ENCODE results near the gene APOA5. TPM values are rescaled to one million over a fixed set of nuclear protein-coding genes. Genes with fewer than 3 reads are reported as not detected.

The APOA5 gene
- total and polyA plus RNA-seq, 2 of the 13 experiments (the other 11 are each of a cell fraction or from before 2014, with no cell fraction given), result 44.0 to 49.1 TPM

DNA sequence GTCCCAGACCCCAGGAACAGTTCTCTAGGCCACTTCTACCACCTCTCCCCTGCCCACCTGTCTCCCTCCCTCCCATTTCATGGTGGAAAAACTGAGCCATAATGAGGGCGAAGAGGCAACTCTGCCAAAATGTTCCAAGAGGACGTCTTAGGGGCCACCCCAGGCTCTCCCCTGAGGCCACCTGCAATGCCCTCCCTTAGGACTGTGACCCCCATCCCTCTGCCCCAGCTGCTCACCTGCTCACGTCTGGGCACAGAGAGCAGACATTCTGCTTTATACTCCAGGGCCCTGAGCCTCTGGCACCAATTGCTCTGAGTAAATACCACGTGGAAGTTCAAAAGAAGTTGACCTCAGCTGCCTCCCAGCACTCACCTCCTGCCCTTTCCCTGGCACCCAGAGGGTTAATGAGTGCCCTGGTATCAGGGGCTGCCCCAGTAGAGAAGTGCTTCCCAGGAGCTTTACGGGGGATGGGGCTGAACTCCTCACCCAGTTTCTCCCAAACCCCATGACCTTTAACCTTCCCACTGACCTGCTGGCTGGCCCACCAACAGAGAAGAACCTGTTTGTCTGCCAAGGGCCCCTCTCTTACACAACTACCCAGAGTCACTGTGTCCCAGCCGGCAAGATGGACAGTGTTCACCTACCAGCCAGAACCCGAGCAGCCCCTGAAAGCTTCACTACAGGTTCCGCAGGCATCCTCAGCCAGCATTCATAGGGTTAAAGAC is 627 bp upstream of the APOA5 start (continued):
- TF ChIP-seq XRCC5 (optimal IDR thresholded peaks at IDR 0.05; ENCODE audit: low read length) (peak; percentile 65), TAF15 (IDR thresholded peaks at IDR 0.05; ENCODE audit: low read depth, low read length, poor library complexity, severe bottlenecking) (no peak), ZKSCAN1 (IDR thresholded peaks at IDR 0.05; ENCODE audit: low read length) (no peak), POLR2AphosphoS5 (IDR thresholded peaks at IDR 0.05; ENCODE audit: low read depth, low read length) (peak; percentile 83), SIX4 (CRISPR knock-in tag; IDR thresholded peaks at IDR 0.05) (no peak), RBM39 (IDR thresholded peaks at IDR 0.05; ENCODE audit: low read depth, low read length, poor library complexity, severe bottlenecking) (no peak), ZNF720 (CRISPR knock-in tag; IDR thresholded peaks at IDR 0.05) (no peak), ZNF460 (CRISPR knock-in tag; IDR thresholded peaks at IDR 0.05; ENCODE audit: borderline replicate concordance) (no peak), HOXA5 (CRISPR knock-in tag; IDR thresholded peaks at IDR 0.05) (peak; percentile 30; the same call in 1 of the 2 replicates), HDAC1 (CRISPR knock-in tag; IDR thresholded peaks at IDR 0.05) (peak; percentile 55; the same call in 1 of the 2 replicates), ZNF329 (CRISPR knock-in tag; IDR thresholded peaks at IDR 0.05; ENCODE audit: low read depth) (no peak), HMG20A (CRISPR knock-in tag; IDR thresholded peaks at IDR 0.05; ENCODE audit: borderline replicate concordance) (0 out of 2 replicates have a peak, but pooled peaks have one; percentile 44), ZFP36L1 (CRISPR knock-in tag; IDR thresholded peaks at IDR 0.05) (0 out of 2 replicates have a peak, but pooled peaks have one; percentile 19), CSRNP1 (CRISPR knock-in tag; IDR thresholded peaks at IDR 0.05) (peak; percentile 47; the same call in 1 of the 2 replicates), ZNF382 (CRISPR knock-in tag; IDR thresholded peaks at IDR 0.05; ENCODE audit: borderline replicate concordance) (no peak), CERS6 (CRISPR knock-in tag; IDR thresholded peaks at IDR 0.05) (no peak), ZBTB3 (CRISPR knock-in tag; IDR thresholded peaks at IDR 0.05; ENCODE audit: borderline replicate concordance, low read depth) (no peak), CENPT (CRISPR knock-in tag; IDR thresholded peaks at IDR 0.05; ENCODE audit: low read depth) (no peak), GPBP1L1 (CRISPR knock-in tag; IDR thresholded peaks at IDR 0.05) (no peak), RAD51 (IDR thresholded peaks at IDR 0.05; ENCODE audit: borderline replicate concordance) (no peak), ZFX (CRISPR knock-in tag; IDR thresholded peaks at IDR 0.05; ENCODE audit: low read depth) (no peak; the same call in 1 of the 2 replicates), TRIM22 (IDR thresholded peaks at IDR 0.05) (no peak)

Measured in HepG2 (cell line).